NCI-H2107 (cell line): Measurements from ENCODE around the gene GALT.
A peak's percentile ranks its signal among the peaks of the same experiment; 100 is the strongest.

Source experiments
- DNase-seq: peaks from one replicate; lab custom pipeline; 2025; lab: John Stamatoyannopoulos, UW

Gene GALT

GRCh38 chr9:34651876-34652601, 5.6 kb downstream of the GALT start, which contains the start of gene IL11RA:
TSS of gene IL11RA (plus strand) at chr9:34652185. CDS start at chr9:34655218, 3,033 bp downstream.
- DNase-seq: no peak

DNA sequence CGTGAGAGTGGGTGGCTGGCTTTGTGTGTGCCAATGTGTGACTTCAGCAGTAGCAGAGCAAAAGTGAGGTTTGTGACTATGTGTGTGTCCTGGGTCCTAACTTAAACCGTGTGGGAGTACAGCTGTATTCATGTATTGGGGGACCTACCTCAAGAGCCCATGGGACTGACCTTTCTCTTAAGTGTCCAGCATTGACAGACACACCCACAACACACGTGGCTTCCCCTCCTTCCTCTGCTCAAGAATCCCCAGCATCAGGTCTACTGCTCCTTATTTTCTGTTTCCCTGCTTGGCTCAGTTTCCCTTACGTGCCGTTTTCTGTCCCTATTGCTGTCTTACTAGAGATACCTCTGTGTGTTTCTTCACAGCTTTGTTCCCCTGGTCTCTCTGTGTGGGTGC, 6.1 kb downstream of the GALT start:
- DNase-seq: no peak

GRCh38 chr9:34653151-34654072, 6.9 kb downstream of the GALT start:
- no peak for DNase-seq

DNA sequence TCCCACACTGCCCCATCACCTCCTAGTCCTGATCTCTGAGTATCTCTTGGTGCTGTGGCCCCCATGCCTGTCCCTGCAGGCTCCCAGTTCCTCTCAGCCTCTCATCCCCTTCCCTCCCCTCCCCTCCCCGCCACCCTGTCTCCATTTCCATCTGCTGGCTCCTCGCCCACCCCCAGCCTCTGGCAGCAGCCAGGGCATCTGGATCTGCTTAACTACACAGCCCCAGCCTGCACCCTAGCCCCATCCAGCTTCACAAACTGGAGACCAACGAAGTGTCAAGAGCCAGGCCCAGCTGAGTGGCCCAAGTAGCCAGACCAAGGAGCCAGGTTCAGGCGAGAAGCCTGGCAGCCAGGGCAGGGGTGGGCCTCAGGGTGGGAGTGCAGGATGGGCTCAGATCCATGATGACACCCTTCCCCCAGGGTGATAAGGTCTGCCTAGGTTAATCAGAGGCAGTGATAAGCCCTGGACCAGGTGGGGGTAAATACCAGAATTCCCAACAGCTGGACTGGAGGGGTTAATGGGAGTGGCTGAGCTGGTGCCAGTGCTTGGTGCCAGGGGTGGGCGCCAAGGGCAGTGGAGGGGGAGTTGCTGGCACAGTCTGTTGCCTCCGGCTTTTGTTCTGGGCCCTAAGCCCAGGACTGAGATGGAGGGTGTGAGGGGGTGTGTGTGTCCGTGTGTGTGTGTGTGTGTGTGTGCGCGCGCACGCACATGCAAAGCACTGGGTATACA, 8.0 kb downstream of the GALT start:
- DNase-seq: no peak

- DNase-seq: no peak
Measured at GRCh38 chr9:34655394-34655793, 8.9 kb downstream of the GALT start.

DNA sequence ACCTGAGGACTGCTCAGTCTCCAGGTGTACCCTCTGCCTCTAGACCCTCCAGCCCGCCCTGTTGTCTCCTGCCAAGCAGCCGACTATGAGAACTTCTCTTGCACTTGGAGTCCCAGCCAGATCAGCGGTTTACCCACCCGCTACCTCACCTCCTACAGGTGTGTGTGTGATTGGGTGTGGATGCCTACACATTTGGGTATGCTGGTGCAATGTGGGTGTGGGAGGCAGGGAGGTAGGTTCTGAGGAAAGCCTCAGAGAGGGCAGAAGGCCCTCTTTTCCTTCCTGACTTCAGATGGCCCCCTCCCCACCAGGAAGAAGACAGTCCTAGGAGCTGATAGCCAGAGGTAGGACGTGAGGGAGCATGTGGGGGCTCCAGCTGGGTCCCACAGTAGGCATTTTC, 10.5 kb downstream of the GALT start:
- DNase-seq: no peak

- DNase-seq: no peak
Measured at GRCh38 chr9:34658461-34658860, 12.0 kb downstream of the GALT start.

DNA sequence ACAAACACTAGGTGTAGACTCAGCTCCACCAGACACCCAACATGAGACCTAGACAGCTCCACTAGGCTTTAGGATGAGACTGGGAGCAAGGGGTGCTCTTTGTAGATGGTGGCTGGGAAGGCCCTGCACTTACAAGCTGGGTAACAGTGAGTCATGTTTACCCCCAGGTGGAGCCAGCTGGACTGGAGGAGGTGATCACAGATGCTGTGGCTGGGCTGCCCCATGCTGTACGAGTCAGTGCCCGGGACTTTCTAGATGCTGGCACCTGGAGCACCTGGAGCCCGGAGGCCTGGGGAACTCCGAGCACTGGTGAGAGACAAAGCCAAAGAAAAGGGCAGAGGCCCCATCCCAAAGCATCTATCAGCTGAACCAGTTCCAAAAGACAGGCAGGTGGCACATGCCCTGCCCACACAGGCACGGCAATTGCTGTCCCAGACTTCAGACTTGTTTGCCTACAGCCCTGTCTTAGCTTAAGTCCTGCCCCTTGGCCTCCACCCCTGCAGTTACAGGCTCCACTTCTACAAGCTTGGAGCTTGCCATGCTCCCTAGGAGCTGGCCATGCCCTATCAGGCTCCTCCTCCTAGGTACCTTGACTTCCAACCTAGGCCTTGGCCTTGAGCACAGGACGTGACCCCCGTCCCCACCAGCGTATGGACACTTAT, 13.2 kb downstream of the GALT start:
- DNase-seq: no peak

DNA sequence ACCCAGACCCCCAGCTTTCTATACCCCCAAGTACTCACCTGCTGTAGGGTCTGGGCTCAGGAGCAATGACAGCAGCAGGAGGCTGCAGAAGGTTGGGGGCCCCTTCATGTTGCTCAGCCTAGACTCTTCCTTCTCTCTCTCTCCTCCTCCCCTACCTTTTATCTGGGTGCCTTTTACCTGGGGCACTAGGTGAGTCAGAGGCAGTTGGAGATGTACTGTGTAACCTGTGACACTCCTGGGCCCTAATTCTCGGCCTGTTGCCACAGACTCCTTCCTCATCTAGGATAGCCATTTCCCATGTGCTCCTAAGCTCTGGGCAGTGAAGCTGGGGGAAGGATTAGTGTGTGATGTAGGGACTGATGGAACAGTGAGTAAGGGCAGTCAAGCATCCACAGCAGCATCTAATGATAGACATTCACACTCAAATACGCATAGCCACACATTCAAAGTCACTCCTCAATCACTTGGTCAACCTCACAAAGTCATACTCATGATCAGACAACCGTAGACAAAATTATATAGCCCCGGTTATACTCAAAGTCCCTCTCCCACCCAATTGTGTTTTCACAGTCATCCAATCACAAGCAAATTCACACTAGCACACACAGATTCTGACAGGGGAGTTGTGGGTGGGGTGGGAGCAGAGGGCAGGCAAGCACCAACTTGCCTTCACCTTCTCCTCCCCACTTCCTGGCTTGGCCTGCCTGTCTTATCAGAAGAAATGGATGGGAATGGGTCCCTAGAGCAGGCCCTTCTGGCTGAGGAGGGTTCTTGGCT, 16.2 kb downstream of the GALT start, which contains the start of gene CCL27:
TSS of gene CCL27 (minus strand) at position 132 of the 777 bp plus-strand sequence. CDS start at position 108, 24 bp downstream.
- DNase-seq: no peak

GRCh38 chr9:34663303-34663605, 16.8 kb downstream of the GALT start:
- DNase-seq: no peak

DNA sequence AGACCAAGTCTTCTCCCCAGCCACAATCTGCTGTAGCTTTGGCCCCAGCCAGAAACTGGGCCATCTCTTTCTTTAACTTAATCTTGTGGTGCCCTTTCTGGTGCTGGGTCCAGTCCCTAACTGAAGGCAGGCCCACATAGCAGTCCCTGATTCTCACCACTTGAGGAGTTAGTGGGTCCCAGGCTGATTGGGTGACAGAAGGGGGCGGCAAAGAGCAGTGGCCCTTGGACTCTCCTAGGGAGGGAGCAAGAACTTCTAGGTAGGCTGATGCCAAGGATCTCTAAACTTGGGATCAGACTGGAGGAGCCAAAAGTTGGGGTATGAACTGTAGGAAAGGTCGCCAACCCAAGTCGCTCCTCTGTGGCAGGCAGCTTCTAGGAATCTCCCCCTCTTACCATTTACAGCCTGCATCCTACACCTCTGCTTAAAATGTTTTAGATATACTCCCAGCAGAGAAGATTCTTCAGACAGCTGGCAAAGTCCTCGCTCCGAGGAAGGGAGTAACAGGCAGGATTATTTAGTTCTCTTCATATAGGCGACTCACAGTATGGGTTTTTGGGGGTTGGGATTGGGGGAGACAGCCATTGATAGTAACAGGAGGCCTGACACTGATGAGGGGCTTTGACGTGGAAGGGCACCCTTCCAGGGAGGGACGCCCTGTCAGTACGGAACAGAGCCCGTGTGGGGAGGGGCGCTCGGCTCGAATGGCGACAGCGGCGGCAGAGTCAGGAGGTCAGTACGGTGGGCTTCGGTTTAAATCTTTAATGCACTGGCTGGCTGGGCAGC, 18.0 kb downstream of the GALT start:
- no peak for DNase-seq

GRCh38 chr9:34665067-34665380, 18.5 kb downstream of the GALT start:
- DNase-seq: no peak

DNA sequence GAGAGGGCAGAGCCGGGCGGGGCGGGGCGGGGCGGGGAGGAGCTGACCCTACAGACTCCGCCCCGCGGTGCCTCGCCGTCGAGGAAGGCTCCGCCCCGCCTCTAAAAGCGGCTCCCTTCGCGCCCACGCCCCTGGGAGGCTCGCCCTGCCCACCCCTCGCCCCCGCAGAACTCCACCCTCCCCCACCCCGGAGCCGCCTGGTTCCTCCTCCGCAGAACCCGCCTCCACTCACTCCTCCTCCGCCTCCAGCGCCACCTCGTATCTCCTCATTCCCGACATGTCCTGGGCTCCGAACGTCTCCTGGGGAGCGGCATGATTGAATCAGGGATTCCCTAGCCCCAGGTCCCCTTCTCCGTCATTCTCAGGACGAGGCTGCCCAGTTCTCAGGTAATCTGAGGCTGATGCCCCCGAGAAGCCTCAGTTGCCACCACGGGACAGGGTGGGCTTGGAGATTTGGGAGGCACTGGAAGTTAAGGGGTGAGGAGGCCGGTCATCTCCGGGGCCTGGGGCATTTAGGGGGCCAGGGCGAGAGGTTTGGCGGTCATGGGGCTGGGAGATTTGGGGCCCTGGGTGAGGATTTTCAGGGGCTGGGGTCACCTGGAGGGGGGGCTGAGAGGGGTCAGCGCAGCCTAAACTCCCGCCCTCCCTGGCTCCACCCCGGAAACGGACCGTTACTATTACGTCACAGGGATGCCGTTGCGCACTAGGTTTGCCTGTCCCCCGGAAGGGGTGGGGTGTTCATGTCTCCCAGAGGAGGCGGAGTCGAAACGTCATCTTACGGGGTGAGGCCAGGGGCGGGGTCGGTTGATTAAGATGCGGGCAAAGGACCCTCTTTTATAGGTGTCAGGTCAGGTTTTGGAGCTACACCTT, 19.1 kb downstream of the GALT start:
- peak; percentile 87 for DNase-seq

- no peak for DNase-seq
Measured at GRCh38 chr9:34669809-34670562, 23.5 kb downstream of the GALT start.

- no peak for DNase-seq
Measured at GRCh38 chr9:34671307-34671706, 24.8 kb downstream of the GALT start.

DNA sequence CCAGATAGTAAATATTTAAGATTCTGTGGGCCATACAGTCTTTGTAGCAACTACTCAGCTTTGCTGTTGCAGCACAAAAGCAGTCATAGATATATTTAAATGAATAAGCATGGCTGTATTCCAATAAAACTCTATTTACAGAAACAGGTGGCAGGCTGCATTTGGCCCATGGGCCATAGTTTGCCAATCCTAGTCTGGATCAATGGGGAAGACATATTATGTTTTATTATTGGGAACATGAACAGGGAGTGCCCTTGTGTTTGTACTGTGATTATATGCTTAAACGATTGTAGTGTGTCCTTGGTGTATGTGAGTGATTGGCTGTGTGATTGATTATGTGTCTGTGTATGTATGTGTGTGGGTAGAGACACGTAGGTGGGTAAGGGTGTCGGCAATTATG, 28.0 kb downstream of the GALT start:
- no peak for DNase-seq

DNA sequence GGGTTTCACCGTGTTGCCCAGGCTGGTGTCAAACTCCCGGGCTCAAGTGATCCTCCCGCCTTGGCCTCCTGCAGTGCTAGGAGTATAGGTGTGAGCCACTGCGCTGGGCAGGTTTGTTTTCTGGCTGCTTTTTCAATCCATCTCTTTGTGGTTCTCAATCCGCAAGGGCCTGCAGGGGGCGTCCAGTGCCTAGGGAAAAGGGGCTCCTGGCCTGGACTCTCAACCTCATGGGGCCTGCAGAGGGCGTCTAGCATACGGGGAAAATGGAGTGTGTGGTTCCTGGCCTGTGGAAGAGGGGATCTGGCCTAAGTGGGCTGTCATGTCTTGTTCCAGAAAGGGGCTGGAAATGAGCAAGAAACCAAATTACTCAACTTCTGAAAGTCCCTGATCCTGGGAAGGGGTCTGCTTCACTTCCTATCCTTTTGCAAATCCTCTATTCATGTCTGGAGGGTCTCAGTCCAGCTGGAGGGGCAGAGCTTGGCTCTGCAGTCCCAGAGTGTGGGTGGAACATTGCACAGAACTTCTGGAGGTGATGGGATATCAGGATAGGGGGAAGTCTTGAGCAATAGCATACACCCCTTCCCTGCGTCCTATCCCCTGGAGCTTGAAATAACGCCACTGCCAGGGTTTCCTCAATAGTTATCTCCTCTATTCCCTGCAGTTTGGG, 28.7 kb downstream of the GALT start:
- peak; percentile 77 for DNase-seq

GRCh38 chr9:34675869-34676268, 29.4 kb downstream of the GALT start:
- DNase-seq: no peak
